NB4 (cell line): Measurements from ENCODE around the gene FSTL4.

Experiments used
- DNase-seq: peaks from one replicate; pipeline ENCODE4 v3.0.0; 2010; ENCODE audit warnings: low read depth
- H3K4me3 ChIP-seq: one replicate; pipeline ENCODE4 v1.5.1; 2011; ENCODE audit warnings: mild to moderate bottlenecking, low read depth, low read length, moderate library complexity
- MYC ChIP-seq: IDR thresholded peaks from 2 replicates; pipeline ENCODE4 v1.6.1; 2011; ENCODE audit warnings: low read depth, low read length
- POLR2A ChIP-seq: IDR thresholded peaks from 2 replicates; pipeline ENCODE4 v1.6.1; 2011; ENCODE audit warnings: mild to moderate bottlenecking; ENCODE audit not compliant: insufficient read length; ENCODE audit errors: extremely low read depth
- TF ChIP-seq, protein P1 (sequence below): IDR thresholded peaks from 2 replicates; pipeline ENCODE4 v1.6.1; 2011; ENCODE audit warnings: low read depth, low read length
- TF ChIP-seq, protein P2 (sequence below): IDR thresholded peaks from one replicate; pipeline ENCODE4 v1.5.1; 2012; ENCODE audit warnings: low read depth, low read length

Gene FSTL4

DNA sequence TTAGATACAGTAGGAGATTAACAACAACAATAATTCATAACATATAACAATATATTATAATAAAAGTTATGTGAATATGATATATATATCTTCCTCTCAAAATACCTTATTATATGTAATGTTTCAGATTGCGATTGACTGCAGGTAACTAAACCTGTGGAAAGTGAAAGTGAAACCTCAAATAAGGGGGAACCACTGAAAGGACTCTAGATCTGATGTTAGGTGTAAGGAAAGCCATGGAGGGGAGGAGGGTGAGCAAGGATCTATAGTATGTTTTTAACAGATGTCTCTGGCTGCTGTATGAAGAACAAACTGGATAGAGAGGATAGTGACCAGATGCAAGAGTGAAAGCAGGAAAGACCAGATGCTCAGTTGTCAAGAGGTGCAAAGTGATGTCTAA lies 5.8 kb upstream of the FSTL4 start:
- TF ChIP-seq, protein P1, sequence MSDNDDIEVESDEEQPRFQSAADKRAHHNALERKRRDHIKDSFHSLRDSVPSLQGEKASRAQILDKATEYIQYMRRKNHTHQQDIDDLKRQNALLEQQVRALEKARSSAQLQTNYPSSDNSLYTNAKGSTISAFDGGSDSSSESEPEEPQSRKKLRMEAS = no peak
- TF ChIP-seq POLR2A (no peak), MYC (no peak)
- TF ChIP-seq, protein P2, sequence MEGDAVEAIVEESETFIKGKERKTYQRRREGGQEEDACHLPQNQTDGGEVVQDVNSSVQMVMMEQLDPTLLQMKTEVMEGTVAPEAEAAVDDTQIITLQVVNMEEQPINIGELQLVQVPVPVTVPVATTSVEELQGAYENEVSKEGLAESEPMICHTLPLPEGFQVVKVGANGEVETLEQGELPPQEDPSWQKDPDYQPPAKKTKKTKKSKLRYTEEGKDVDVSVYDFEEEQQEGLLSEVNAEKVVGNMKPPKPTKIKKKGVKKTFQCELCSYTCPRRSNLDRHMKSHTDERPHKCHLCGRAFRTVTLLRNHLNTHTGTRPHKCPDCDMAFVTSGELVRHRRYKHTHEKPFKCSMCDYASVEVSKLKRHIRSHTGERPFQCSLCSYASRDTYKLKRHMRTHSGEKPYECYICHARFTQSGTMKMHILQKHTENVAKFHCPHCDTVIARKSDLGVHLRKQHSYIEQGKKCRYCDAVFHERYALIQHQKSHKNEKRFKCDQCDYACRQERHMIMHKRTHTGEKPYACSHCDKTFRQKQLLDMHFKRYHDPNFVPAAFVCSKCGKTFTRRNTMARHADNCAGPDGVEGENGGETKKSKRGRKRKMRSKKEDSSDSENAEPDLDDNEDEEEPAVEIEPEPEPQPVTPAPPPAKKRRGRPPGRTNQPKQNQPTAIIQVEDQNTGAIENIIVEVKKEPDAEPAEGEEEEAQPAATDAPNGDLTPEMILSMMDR = no peak
- H3K4me3 ChIP-seq = no peak overlapping the region
- DNase-seq = no peak

DNA sequence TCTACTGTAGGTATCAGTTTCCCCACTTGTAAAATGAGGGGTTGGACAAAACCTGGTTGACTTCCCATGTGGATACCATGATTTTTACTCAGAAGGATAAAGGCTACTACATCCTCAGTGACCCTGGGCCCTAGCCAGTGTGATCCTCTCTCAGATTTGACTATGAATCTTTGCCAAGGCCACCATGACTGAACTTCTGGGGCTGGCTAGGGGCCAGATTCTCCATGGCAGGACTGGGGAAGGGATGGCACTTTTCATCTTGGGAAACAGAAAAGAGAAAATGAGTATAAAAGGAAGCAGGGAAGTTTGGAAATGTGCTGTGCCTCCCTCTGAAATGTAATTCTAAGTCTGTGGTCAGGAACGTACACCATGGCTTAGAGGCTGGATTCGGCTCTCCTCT lies 1.4 kb upstream of the FSTL4 start:
- DNase-seq = no peak
- TF ChIP-seq, protein P2 = no peak
- TF ChIP-seq MYC (no peak), POLR2A (no peak)
- TF ChIP-seq, protein P1 = no peak
- H3K4me3 ChIP-seq = no peak overlapping the region

DNA sequence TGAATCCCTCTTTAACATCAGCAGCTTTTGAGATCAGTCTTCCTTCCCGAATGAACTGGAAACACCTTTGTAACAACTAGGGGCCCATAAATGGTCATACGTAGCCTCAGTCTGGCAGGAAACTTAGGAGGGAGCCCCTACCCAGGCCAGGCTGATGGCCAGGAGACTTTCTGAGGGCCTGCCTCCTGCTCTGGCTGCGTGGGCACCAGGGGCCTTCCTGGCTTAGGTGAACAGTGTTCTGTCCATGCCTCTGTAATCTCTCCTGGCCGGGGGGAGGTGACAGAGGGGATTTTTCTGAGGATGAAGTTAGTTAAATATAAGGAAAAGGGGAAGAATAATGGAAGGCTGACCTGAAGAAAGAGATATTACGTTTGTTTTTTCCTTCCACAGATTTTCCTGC lies 843 bp upstream of the FSTL4 start:
- no peak overlapping the region for H3K4me3 ChIP-seq
- TF ChIP-seq MYC = no peak
- TF ChIP-seq, protein P2 = no peak
- TF ChIP-seq POLR2A = no peak
- TF ChIP-seq, protein P1 = no peak
- no peak for DNase-seq

DNA sequence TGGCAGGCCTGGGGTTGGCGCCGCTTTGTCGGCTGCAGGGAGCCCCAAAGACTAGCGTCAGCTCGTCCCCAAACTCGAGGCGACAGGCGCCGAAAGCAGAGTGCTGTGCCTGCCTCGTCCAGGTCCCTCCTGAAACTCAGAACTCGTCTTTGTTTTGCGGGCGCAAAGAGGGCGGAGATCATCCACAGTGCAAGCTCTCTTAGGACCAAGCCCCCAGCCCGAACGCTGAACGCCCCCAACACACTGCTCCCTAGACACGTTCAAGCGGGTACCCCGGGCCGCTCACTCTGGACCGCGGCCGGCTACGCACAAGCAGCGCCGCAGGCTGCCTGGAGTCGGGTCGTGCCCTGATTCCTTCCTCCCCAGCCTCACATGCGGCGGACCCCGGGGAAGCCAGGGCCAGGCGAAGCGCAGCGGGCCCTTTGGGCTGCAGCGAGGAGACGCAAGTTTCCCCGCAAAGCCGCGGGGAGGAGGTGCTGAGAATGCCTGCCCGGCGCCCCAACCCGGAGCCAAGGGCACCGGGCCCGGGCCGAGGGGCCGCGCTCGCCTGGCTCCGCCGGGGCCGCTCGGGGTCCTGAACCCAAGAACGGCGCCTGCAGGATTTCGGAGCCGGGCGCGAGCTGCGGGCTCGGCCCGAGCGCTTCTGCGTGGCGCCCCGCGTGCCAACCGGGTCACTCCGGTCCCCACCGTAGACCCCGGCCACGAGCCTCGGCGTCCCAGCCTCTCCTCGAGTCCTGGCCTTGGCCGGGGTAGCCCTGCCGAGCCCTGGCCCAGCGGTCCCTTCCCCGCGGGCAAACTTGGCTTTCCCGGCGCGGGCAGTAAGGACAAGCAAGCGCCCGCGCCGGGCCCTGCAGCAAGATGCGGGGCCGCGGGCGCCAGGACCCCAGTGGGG lies 738 bp downstream of the FSTL4 start:
- TF ChIP-seq, protein P1 = no peak
- no peak overlapping the region for H3K4me3 ChIP-seq
- DNase-seq = no peak

DNA sequence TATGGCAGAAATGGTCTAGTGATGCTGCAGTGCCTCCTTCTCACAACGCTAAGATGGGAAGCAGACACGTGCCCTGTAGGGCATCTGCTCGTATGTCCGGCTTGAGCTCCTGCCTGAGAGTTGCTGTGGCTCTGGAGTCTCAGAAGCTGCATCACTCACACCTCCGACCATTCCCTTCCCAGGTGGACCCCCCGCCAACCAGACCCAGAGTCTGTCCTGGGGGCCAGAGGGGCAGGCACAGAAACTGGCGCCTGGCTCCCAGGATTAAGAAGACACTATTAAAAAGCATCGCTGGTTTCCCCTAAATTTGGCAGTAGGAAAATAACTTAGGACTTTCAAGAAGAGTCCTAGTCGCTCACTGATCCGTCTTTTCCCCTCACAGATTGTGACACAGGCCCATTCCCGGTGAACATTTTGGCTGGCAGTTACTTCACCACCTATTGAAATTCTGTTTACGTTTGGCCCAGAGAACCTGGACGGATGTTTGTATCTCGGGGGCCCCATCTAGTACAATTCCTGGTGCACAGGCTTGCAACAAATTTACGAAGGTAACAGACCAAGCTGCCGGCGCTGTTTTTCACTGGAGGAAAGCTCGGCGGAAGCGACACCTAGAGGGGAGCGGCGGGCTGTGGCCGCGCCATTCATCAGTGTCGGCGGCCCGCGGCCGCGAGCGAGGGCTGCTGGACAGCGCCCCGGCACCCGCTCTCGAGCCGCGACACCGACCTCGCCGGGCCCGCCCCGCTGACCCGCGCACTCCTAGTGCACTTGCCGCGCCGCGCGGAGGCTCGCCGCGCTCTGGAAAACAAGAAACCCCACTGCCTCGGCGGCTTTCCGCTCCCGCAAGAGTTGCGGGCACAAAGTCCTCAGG lies 1.6 kb downstream of the FSTL4 start:
- TF ChIP-seq, protein P2 = peak; percentile 30
- no peak for TF ChIP-seq POLR2A
- H3K4me3 ChIP-seq = no peak overlapping the region
- peak; percentile 38 for DNase-seq

DNA sequence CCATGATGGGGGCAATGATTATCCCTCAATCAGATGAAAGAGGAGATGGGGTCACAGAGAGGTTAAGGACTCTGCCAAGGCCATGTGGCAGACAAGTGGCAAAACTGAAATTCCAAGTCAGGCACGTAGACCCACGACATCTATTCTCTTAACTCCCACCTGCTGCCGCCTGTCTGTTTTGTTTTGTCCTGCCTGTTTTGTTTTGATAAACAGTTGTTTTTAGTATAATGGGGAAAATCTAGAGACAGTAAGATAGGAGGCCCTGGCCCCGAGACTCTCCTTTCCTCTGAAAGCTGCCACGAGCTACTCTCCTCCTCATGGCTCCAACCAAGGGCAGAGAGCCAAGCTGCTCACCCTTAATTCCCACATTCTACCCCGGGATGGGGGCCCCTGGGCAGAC lies 4.9 kb downstream of the FSTL4 start:
- H3K4me3 ChIP-seq = no peak overlapping the region
- DNase-seq = no peak
- TF ChIP-seq POLR2A (no peak), MYC (no peak)
- TF ChIP-seq, protein P2 = no peak
- TF ChIP-seq, protein P1 = no peak
